Neural cell (in vitro differentiated cells): ENCODE measurements around the gene ABHD11. TPM values are rescaled to one million over a fixed set of nuclear protein-coding genes. Genes with fewer than 3 reads are reported as not detected.

Experiments
- H2AFZ ChIP-seq: fragments of 200-600, 300-800 bp; sonication (generic), shearing (Covaris generic); 2 replicates; pipeline ENCODE4 v1.6.0; 2014; ENCODE audit warnings: low read depth, mild to moderate bottlenecking, antibody characterized with exemption, low read length, moderate library complexity
- H3F3A ChIP-seq: fragments of 200-600 bp; shearing (Covaris generic); 2 replicates; pipeline ENCODE4 v1.6.1; 2016; ENCODE audit warnings: mild to moderate bottlenecking, moderate library complexity, mixed read lengths, antibody characterized with exemption, low read length; ENCODE audit not compliant: insufficient read depth, poor library complexity, severe bottlenecking
- H3K27ac ChIP-seq: fragments of 200-600, 300-800 bp; sonication (generic), shearing (Covaris generic); 2 replicates; pipeline ENCODE4 v1.5.1; 2014; ENCODE audit warnings: mild to moderate bottlenecking, low read length, moderate library complexity
- H3K27me3 ChIP-seq: fragments of 300-800, 200-600 bp; sonication (generic), shearing (Covaris generic); 2 replicates; pipeline ENCODE4 v1.6.0; 2014; ENCODE audit warnings: mild to moderate bottlenecking, low read depth, low read length, moderate library complexity; ENCODE audit not compliant: insufficient read depth
- H3K36me3 ChIP-seq: fragments of 300-800, 200-600 bp; sonication (generic), shearing (Covaris generic); 2 replicates; pipeline ENCODE4 v1.5.1; 2014; ENCODE audit warnings: mild to moderate bottlenecking, antibody characterized with exemption, low read length, moderate library complexity; ENCODE audit not compliant: insufficient read depth
- H3K4me2 ChIP-seq: fragments of 300-800, 200-600 bp; sonication (generic), shearing (Covaris generic); 2 replicates; pipeline ENCODE4 v1.6.0; 2014; ENCODE audit warnings: mild to moderate bottlenecking, low read length
- H3K4me3 ChIP-seq: fragments of 300-800, 200-600 bp; sonication (generic), shearing (Covaris generic); 2 replicates; pipeline ENCODE4 v1.5.1; 2014; ENCODE audit warnings: mild to moderate bottlenecking, low read length, moderate library complexity
- H3K79me2 ChIP-seq: fragments of 200-600 bp; shearing (Covaris generic); replicated peaks from 2 replicates; pipeline ENCODE4 v1.6.0; 2014; ENCODE audit warnings: mild to moderate bottlenecking, low read length, moderate library complexity; ENCODE audit not compliant: insufficient read depth
- H3K9ac ChIP-seq: fragments of 300-800, 200-600 bp; sonication (generic), shearing (Covaris generic); 2 replicates; pipeline ENCODE4 v1.6.1; 2016; ENCODE audit warnings: mild to moderate bottlenecking, low read length, mixed read lengths
- H3K9me2 ChIP-seq: fragments of 200-600 bp; shearing (Covaris generic); 2 replicates; pipeline ENCODE4 v1.6.1; 2016; ENCODE audit warnings: mild to moderate bottlenecking, low read length, mixed read lengths; ENCODE audit not compliant: insufficient read depth
- H3K9me3 ChIP-seq: fragments of 200-600, 300-800 bp; sonication (generic), shearing (Covaris generic); 2 replicates; pipeline ENCODE4 v1.6.1; 2016; ENCODE audit warnings: mild to moderate bottlenecking, mixed run types, low read length, moderate library complexity, mixed read lengths
- H4K20me1 ChIP-seq: fragments of 200-600 bp; shearing (Covaris generic); 2 replicates; pipeline ENCODE4 v1.6.1; 2016; ENCODE audit warnings: mild to moderate bottlenecking, mixed run types; ENCODE audit not compliant: insufficient read depth
- EP300 ChIP-seq: fragments of 450-650 bp; conservative IDR thresholded peaks from 2 replicates; pipeline ENCODE4 v1.6.1; 2014; ENCODE audit warnings: antibody characterized with exemption, mild to moderate bottlenecking, moderate library complexity; ENCODE audit not compliant: poor library complexity, severe bottlenecking
- EZH2 ChIP-seq: fragments of 200-600, 300-800 bp; shearing (Covaris generic), sonication (generic); IDR thresholded peaks from 2 replicates; pipeline ENCODE4 v1.6.1; 2014; ENCODE audit warnings: antibody characterized with exemption, low read length, borderline replicate concordance, mild to moderate bottlenecking; ENCODE audit not compliant: insufficient read depth, poor library complexity, severe bottlenecking
- MXI1 ChIP-seq: fragments of 450-650 bp; conservative IDR thresholded peaks from 2 replicates; pipeline ENCODE4 v1.6.1; 2014; ENCODE audit warnings: antibody characterized with exemption, mild to moderate bottlenecking; ENCODE audit not compliant: poor library complexity, severe bottlenecking
- POLR2AphosphoS5 ChIP-seq: IDR thresholded peaks from 2 replicates; pipeline ENCODE4 v1.6.1; 2012
- RAD21 ChIP-seq: fragments of 450-650 bp; conservative IDR thresholded peaks from 2 replicates; pipeline ENCODE4 v1.6.1; 2014; ENCODE audit warnings: antibody characterized with exemption, mild to moderate bottlenecking, moderate library complexity
- SMC3 ChIP-seq: fragments of 450-650 bp; conservative IDR thresholded peaks from 2 replicates; pipeline ENCODE4 v1.6.1; 2014; ENCODE audit warnings: antibody characterized with exemption, mild to moderate bottlenecking, moderate library complexity; ENCODE audit not compliant: poor library complexity
- TAF1 ChIP-seq: IDR thresholded peaks from 2 replicates; pipeline ENCODE4 v1.6.1; 2012; ENCODE audit warnings: low read depth
- polyA plus RNA-seq: library from polyadenylated mRNA; depleted of rRNA; stranded (reverse); fragments of >200 nt; gene quantifications from 2 replicates; pipeline ENCODE4 v1.2.3, GENCODE V29; 2014
- TF ChIP-seq, protein P1 (sequence below): IDR thresholded peaks from 2 replicates; pipeline ENCODE4 v1.6.1; 2012; ENCODE audit warnings: borderline replicate concordance
- TF ChIP-seq, protein P2 (sequence below): fragments of 450-650 bp; IDR thresholded peaks from 2 replicates; pipeline ENCODE4 v1.5.1; 2014; ENCODE audit warnings: antibody characterized with exemption, mild to moderate bottlenecking, moderate library complexity; ENCODE audit not compliant: poor library complexity, severe bottlenecking

The ABHD11 gene
- polyA plus RNA-seq, 1 donor from 2014 or later: 26.0 TPM

DNA sequence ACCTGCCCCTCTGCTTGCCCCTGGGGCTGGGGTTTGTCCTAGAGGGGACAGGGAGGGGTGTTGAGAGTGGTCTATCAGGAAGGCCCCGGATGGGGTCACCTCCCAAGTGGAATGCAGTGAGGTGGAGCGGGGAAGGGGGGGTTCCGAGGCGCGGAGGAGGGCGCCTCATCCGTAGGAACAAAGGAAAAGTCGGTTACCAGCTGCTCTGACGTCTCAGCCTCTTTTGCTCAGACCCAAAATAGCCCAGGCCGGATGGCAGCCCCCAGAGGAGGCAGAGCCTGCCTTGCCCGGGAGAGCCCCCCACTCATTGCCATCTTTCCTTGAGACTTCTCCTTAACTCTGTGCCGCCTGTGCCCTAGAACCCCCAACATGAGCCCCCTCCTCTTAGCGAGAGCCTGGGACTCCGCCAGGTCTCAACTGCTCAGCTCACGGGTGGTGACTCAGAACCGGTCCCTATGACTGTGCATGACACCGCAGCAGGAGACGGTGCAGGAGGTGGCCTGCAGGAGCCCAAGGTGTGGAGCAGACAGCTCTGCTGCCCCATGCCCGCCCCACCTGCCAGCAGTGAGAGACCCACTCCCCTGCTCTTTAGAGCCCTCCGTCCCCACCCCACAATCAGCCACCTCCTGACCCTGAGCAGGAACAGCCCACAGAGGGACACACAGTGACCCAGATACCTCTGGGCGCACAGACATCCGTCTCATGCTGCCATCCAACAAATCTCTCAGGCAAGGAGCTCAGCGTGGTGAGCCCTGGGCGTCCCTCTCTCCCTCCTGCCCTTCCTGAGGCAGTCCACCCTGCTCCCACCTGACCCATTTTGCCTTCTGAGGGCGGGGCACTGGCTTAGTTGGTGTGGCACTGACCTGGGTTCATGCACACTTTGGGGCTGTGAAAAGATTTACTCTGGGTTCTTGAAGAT, 32.2 kb downstream of the ABHD11 start:
- TF ChIP-seq RAD21 (no peak), EP300 (no peak), SMC3 (no peak), EZH2 (no peak), TAF1 (no peak), MXI1 (no peak), POLR2AphosphoS5 (no peak)
- TF ChIP-seq, protein P1, sequence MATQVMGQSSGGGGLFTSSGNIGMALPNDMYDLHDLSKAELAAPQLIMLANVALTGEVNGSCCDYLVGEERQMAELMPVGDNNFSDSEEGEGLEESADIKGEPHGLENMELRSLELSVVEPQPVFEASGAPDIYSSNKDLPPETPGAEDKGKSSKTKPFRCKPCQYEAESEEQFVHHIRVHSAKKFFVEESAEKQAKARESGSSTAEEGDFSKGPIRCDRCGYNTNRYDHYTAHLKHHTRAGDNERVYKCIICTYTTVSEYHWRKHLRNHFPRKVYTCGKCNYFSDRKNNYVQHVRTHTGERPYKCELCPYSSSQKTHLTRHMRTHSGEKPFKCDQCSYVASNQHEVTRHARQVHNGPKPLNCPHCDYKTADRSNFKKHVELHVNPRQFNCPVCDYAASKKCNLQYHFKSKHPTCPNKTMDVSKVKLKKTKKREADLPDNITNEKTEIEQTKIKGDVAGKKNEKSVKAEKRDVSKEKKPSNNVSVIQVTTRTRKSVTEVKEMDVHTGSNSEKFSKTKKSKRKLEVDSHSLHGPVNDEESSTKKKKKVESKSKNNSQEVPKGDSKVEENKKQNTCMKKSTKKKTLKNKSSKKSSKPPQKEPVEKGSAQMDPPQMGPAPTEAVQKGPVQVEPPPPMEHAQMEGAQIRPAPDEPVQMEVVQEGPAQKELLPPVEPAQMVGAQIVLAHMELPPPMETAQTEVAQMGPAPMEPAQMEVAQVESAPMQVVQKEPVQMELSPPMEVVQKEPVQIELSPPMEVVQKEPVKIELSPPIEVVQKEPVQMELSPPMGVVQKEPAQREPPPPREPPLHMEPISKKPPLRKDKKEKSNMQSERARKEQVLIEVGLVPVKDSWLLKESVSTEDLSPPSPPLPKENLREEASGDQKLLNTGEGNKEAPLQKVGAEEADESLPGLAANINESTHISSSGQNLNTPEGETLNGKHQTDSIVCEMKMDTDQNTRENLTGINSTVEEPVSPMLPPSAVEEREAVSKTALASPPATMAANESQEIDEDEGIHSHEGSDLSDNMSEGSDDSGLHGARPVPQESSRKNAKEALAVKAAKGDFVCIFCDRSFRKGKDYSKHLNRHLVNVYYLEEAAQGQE: no peak
- TF ChIP-seq, protein P2, sequence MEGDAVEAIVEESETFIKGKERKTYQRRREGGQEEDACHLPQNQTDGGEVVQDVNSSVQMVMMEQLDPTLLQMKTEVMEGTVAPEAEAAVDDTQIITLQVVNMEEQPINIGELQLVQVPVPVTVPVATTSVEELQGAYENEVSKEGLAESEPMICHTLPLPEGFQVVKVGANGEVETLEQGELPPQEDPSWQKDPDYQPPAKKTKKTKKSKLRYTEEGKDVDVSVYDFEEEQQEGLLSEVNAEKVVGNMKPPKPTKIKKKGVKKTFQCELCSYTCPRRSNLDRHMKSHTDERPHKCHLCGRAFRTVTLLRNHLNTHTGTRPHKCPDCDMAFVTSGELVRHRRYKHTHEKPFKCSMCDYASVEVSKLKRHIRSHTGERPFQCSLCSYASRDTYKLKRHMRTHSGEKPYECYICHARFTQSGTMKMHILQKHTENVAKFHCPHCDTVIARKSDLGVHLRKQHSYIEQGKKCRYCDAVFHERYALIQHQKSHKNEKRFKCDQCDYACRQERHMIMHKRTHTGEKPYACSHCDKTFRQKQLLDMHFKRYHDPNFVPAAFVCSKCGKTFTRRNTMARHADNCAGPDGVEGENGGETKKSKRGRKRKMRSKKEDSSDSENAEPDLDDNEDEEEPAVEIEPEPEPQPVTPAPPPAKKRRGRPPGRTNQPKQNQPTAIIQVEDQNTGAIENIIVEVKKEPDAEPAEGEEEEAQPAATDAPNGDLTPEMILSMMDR: no peak
- no peaks in the 10 kb centered on the region for H3F3A ChIP-seq

DNA sequence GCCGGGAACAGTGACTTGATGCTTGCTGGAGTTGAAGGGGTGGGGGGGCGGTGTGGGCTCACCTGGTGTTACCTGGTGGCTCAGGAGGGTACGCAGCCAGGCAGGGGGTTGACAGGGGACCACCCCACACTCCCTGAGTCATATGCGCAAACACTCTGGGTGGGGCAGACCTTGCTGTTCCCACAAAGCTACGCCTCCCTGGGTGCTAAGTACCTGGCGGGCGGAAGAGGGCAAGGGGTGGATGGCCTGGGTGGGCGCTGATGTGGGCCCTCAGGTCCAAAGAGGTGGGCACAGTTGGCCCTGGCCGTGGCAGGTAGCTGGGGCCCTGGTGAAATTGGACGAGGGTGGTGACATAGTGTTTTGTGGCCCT, 33.1 kb downstream of the ABHD11 start:
- Histone ChIP-seq H3K79me2 (no peaks in the 10 kb centered on the region), H3K9me2 (no peaks in the 10 kb centered on the region), H3K4me3 (no peak overlapping the region), H3K9ac (no peak overlapping the region), H3K36me3 (no peaks in the 10 kb centered on the region), H3K9me3 (no peaks in the 10 kb centered on the region), H3F3A (no peaks in the 10 kb centered on the region), H4K20me1 (no peaks in the 10 kb centered on the region), H3K27me3 (no peaks in the 10 kb centered on the region), H3K4me2 (no peak overlapping the region), H3K27ac (no peak overlapping the region), H2AFZ (no peak overlapping the region)
- no peak for TF ChIP-seq MXI1
- TF ChIP-seq EZH2: no peak
- TF ChIP-seq POLR2AphosphoS5: no peak

More for the DNA sequence above, 32.2 kb downstream of the ABHD11 start:
- H3K36me3 ChIP-seq: no peaks in the 10 kb centered on the region
- H3K9me3 ChIP-seq: no peaks in the 10 kb centered on the region
- no peak overlapping the region for H3K4me3 ChIP-seq
- no peak overlapping the region for H2AFZ ChIP-seq
- H3K79me2 ChIP-seq: no peaks in the 10 kb centered on the region
- no peak overlapping the region for H3K9ac ChIP-seq
- no peak overlapping the region for H3K27ac ChIP-seq
- H4K20me1 ChIP-seq: no peaks in the 10 kb centered on the region
- H3K4me2 ChIP-seq: no peak overlapping the region
- no peaks in the 10 kb centered on the region for H3K27me3 ChIP-seq
- H3K9me2 ChIP-seq: no peaks in the 10 kb centered on the region
